IMR-90 (cell line): Measurements from ENCODE around the gene RNF145. TPM values are rescaled to one million over a fixed set of nuclear protein-coding genes. Genes with fewer than 3 reads are reported as not detected.

Source experiments
- ATAC-seq: fragments of 200-7000 bp; cut with Tn5 transposase; 2 replicates; pipeline ENCODE4 v1.9.1; 2020; ENCODE audit warnings: low read depth, mild to moderate bottlenecking, moderate library complexity
- BruUV-seq: library from RNA; stranded (reverse); fragments of 400-500 nt; replicated peaks from 2 replicates; lab custom pipeline; 2021; lab: Mats Ljungman, UMichigan
- CTCF ChIA-PET: fragments of 300-600 bp; formaldehyde crosslinking; extraction: SDS; loops from one replicate; lab custom pipeline; 2021; ENCODE audit warnings: antibody characterized with exemption; lab: Yijun Ruan, JAX
- POLR2A ChIA-PET: fragments of 300-600 bp; sonication (Branson Sonifier 250); formaldehyde crosslinking; loops from one replicate; lab custom pipeline; 2022; ENCODE audit warnings: antibody characterized with exemption; ENCODE audit not compliant: unreplicated experiment; lab: Charles Lee
- DNase-seq: peaks from one replicate; pipeline ENCODE4 v3.0.0; 2013
- H2AFZ ChIP-seq: replicated peaks from 2 replicates; pipeline ENCODE3; 2013; ENCODE audit warnings: low read length, mild to moderate bottlenecking; ENCODE audit not compliant: poor library complexity
- H2AK5ac ChIP-seq: 2 replicates; pipeline ENCODE4 v1.6.1; 2013; ENCODE audit warnings: low read depth, low read length, inconsistent platforms
- H2AK9ac ChIP-seq: replicated peaks from 2 replicates; pipeline ENCODE3; 2013; ENCODE audit warnings: mild to moderate bottlenecking, low read depth, low read length, moderate library complexity; ENCODE audit not compliant: poor library complexity
- H2BK120ac ChIP-seq: 2 replicates; pipeline ENCODE4 v1.6.1; 2013; ENCODE audit warnings: low read depth, low read length, inconsistent platforms
- H2BK15ac ChIP-seq: 3 replicates; pipeline ENCODE4 v1.6.1; 2013; ENCODE audit warnings: low read depth, low read length, inconsistent platforms
- H2BK20ac ChIP-seq: 2 replicates; pipeline ENCODE4 v1.6.1; 2013; ENCODE audit warnings: low read depth, mild to moderate bottlenecking, inconsistent platforms, low read length, moderate library complexity
- H2BK5ac ChIP-seq: 2 replicates; pipeline ENCODE4 v1.6.1; 2013; ENCODE audit warnings: mild to moderate bottlenecking, low read depth, low read length, inconsistent platforms; ENCODE audit not compliant: poor library complexity, severe bottlenecking
- H3K14ac ChIP-seq: replicated peaks from 2 replicates; pipeline ENCODE4 v1.6.1; 2013; ENCODE audit warnings: low read depth, low read length, inconsistent platforms
- H3K18ac ChIP-seq: 2 replicates; pipeline ENCODE4 v1.6.1; 2013; ENCODE audit warnings: low read depth, low read length, control low read depth
- H3K23ac ChIP-seq: 2 replicates; pipeline ENCODE4 v1.6.1; 2013; ENCODE audit warnings: low read depth, low read length, inconsistent platforms
- H3K27ac ChIP-seq: 2 replicates; pipeline ENCODE4 v1.5.1; 2013; ENCODE audit warnings: mild to moderate bottlenecking, control low read depth, low read length; ENCODE audit not compliant: insufficient read depth
- H3K27me3 ChIP-seq: 2 replicates; pipeline ENCODE4 v1.6.1; 2013; ENCODE audit warnings: low read length; ENCODE audit not compliant: control insufficient read depth, insufficient read depth
- H3K36me3 ChIP-seq: 2 replicates; pipeline ENCODE4 v1.6.1; 2013; ENCODE audit warnings: low read length, mixed read lengths; ENCODE audit not compliant: control insufficient read depth, insufficient read depth
- H3K4ac ChIP-seq: 2 replicates; pipeline ENCODE4 v1.6.1; 2013; ENCODE audit warnings: low read depth, low read length, inconsistent platforms
- H3K4me1 ChIP-seq: 2 replicates; pipeline ENCODE4 v1.6.1; 2013; ENCODE audit warnings: low read length, mixed read lengths; ENCODE audit not compliant: control insufficient read depth, insufficient read depth
- H3K4me2 ChIP-seq: 2 replicates; pipeline ENCODE4 v1.6.1; 2013; ENCODE audit warnings: low read depth, mild to moderate bottlenecking, control low read depth, low read length, moderate library complexity
- H3K4me3 ChIP-seq: 2 replicates; pipeline ENCODE4 v1.5.1; 2013; ENCODE audit warnings: low read depth, mild to moderate bottlenecking, control low read depth, low read length, moderate library complexity; ENCODE audit not compliant: insufficient read depth
- H3K56ac ChIP-seq: 2 replicates; pipeline ENCODE4 v1.6.1; 2013; ENCODE audit warnings: low read length, inconsistent platforms; ENCODE audit not compliant: insufficient read depth; ENCODE audit errors: extremely low read depth
- H3K79me1 ChIP-seq, 2 experiments: 2 replicates each; pipeline ENCODE4 v1.6.1; 2013; ENCODE audit warnings: low read length in 2 of 2, inconsistent platforms in 1 of 2, low read depth in 1 of 2
- H3K9ac ChIP-seq: 2 replicates; pipeline ENCODE4 v1.6.1; 2013; ENCODE audit warnings: low read depth, low read length, control low read depth
- H3K9me1 ChIP-seq: 2 replicates; pipeline ENCODE4 v1.6.1; 2013; ENCODE audit warnings: low read length, inconsistent platforms; ENCODE audit not compliant: insufficient read depth
- H3K9me3 ChIP-seq: 2 replicates; pipeline ENCODE4 v1.6.1; 2013; ENCODE audit warnings: low read length; ENCODE audit not compliant: control insufficient read depth, insufficient read depth
- H4K20me1 ChIP-seq: 2 replicates; pipeline ENCODE4 v1.6.1; 2013; ENCODE audit warnings: low read length, inconsistent platforms; ENCODE audit not compliant: insufficient read depth
- H4K5ac ChIP-seq: 2 replicates; pipeline ENCODE4 v1.6.1; 2013; ENCODE audit warnings: mild to moderate bottlenecking, low read depth, low read length, control low read depth
- H4K8ac ChIP-seq, 2 experiments: 2 replicates each; pipeline ENCODE4 v1.6.1; 2013; ENCODE audit warnings: low read depth in 2 of 2, low read length in 2 of 2, control low read depth in 1 of 2, inconsistent platforms in 1 of 2
- H4K91ac ChIP-seq: 2 replicates; pipeline ENCODE4 v1.6.1; 2013; ENCODE audit warnings: low read depth, low read length, inconsistent platforms; ENCODE audit not compliant: insufficient read depth
- CHD1 ChIP-seq: IDR thresholded peaks from 2 replicates; pipeline ENCODE4 v1.6.1; 2012; ENCODE audit warnings: low read depth, low read length, improper control_type of control experiment
- FOS ChIP-seq: fragments of 150-350 bp; IDR thresholded peaks from 2 replicates; pipeline ENCODE4 v1.6.1; 2016; ENCODE audit warnings: low read depth, low read length
- MAZ ChIP-seq: IDR thresholded peaks from 2 replicates; pipeline ENCODE4 v1.6.1; 2012; ENCODE audit warnings: low read depth, mild to moderate bottlenecking, low read length, improper control_type of control experiment, moderate library complexity, borderline replicate concordance
- MXI1 ChIP-seq: IDR thresholded peaks from 2 replicates; pipeline ENCODE4 v1.6.1; 2012; ENCODE audit warnings: low read depth, mild to moderate bottlenecking, low read length, moderate library complexity, borderline replicate concordance
- SMC3 ChIP-seq: fragments of 150-350 bp; IDR thresholded peaks from 2 replicates; pipeline ENCODE4 v1.6.1; 2016; ENCODE audit warnings: low read depth, mild to moderate bottlenecking, antibody characterized with exemption, low read length, moderate library complexity
- whole genome bisulfite sequencing, 2 experiments: methylation state at CpG; one replicate each; pipeline versions ENCODE4 v1.1.5 to v1.1.7; 2013; ENCODE audit warnings: missing lambda C conversion rate in 2 of 2; ENCODE audit not compliant: insufficient read length in 1 of 2; ENCODE audit errors: extremely low coverage in 2 of 2; 5-methylcytosine and 5-hydroxymethylcytosine counted together
- dilution Hi-C: fragments of 300-500 bp; cut with HindIII; formaldehyde crosslinking; loops from one replicate; pipeline ENCODE4 v1.14.3; 2018; ENCODE audit warnings: low sequenced_read_pairs; ENCODE audit not compliant: unreplicated experiment
- in situ Hi-C: fragments of 300-500 bp; cut with MboI; formaldehyde crosslinking; loops from 3 replicates; pipeline ENCODE4 v1.14.3; 2019; ENCODE audit warnings: low sequenced_read_pairs, inconsistent platforms, mixed read lengths
- intact Hi-C: fragments of 100-400 bp; cut with micrococcal nuclease; formaldehyde crosslinking; loops from 2 replicates; pipeline ENCODE4 v1.10.0; 2022
- polyA plus RNA-seq, 3 experiments: library from polyadenylated mRNA; depleted of rRNA; stranded (reverse); fragments of >200 nt; gene quantifications; 2 replicates each; pipeline ENCODE4 v1.2.3, GENCODE V29; 2012; ENCODE audit warnings: low replicate concordance in 1 of 3
- total RNA-seq: library from RNA; depleted of rRNA; stranded (reverse); fragments of >200 nt; gene quantifications from 2 replicates; pipeline ENCODE4 v1.2.3, GENCODE V29; 2012
- TF ChIP-seq, protein P1 (sequence below): conservative IDR thresholded peaks from 2 replicates; pipeline ENCODE4 v1.5.1; 2012; ENCODE audit warnings: mild to moderate bottlenecking, low read depth, low read length, improper control_type of control experiment

The RNF145 gene
- total and polyA plus RNA-seq, 2 of the 4 experiments (the other 2 are of a cell fraction), result 50.0 to 57.0 TPM

DNA sequence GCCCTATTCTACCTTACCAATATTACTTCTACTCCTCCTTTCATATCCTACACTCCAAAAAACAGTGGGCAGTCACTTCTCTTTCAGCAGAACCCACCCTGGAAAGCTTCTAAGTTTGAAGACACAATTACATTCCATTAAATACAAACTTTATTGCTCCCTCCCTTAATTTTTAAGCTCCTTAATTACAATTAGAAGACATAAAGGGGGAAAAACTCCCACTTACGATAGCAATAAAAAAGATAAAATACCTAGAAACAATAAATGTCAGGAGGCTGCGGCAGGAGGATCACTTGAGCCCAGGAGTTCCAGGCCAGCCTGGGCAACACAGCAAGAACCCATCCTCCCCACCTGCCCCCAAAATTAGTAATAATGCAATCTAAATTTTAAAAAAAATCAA is 9.6 kb downstream of the RNF145 start:
- H4K91ac ChIP-seq, result no peak overlapping the region
- H3K9ac ChIP-seq, result no peak overlapping the region
- no peak overlapping the region for H3K27ac ChIP-seq
- H3K23ac ChIP-seq, result no peak overlapping the region
- intact Hi-C loops (loop anchor here (10.0 kb wide), 1 partner anchor 775 kb away; no protein-coding TSS in a partner anchor), in situ Hi-C loops (loop anchor here (25.0 kb wide), 1 partner anchor 1637 kb away; no protein-coding TSS in a partner anchor), dilution Hi-C loops (no loop called here)
- peaks cover 5% of the 10 kb centered on the region; the same call in 1 of the 2 replicates for H3K9me1 ChIP-seq
- H3K14ac ChIP-seq, result no peak overlapping the region
- H4K20me1 ChIP-seq, result peaks cover 44% of the 10 kb centered on the region
- H4K8ac ChIP-seq, result no peak overlapping the region
- no peak overlapping the region for H3K4ac ChIP-seq
- H2AFZ ChIP-seq, result no peak overlapping the region
- no peak overlapping the region for H3K18ac ChIP-seq
- peaks cover 7 to 39% of the 10 kb centered on the region in 2 experiments; a peak in 2 of 4 replicates for H3K79me1 ChIP-seq
- no peaks in the 10 kb centered on the region for H3K9me3 ChIP-seq
- H2BK5ac ChIP-seq, result peak overlapping the region; percentile 5
- H2AK5ac ChIP-seq, result no peak overlapping the region
- no peak overlapping the region for H3K4me3 ChIP-seq
- H2BK20ac ChIP-seq, result no peak overlapping the region
- H3K56ac ChIP-seq, result no peak overlapping the region
- POLR2A ChIA-PET, result interaction anchor here (0.6 kb wide), 1 partner anchor 9 kb away, joined by 3 read pairs; no protein-coding TSS in a partner anchor
- no peak overlapping the region for H4K5ac ChIP-seq
- no peak overlapping the region for H2BK120ac ChIP-seq
- H3K36me3 ChIP-seq, result peaks cover 25% of the 10 kb centered on the region
- BruUV-seq, result no TSS peak
- no peak for ATAC-seq
- H3K4me2 ChIP-seq, result no peak overlapping the region
- CTCF ChIA-PET, result interaction anchor here (0.6 to 0.9 kb wide), 4 partner anchors 9 to 1184 kb away, joined by 3 to 4 read pairs (median 4); no protein-coding TSS in a partner anchor
- no CpG with 5 or more reads among the region's 2 CpGs for WGBS, 2 experiments
- H2AK9ac ChIP-seq, result no peak overlapping the region
- no peak for TF ChIP-seq FOS
- no peak for TF ChIP-seq MAZ
- TF ChIP-seq, protein P1, sequence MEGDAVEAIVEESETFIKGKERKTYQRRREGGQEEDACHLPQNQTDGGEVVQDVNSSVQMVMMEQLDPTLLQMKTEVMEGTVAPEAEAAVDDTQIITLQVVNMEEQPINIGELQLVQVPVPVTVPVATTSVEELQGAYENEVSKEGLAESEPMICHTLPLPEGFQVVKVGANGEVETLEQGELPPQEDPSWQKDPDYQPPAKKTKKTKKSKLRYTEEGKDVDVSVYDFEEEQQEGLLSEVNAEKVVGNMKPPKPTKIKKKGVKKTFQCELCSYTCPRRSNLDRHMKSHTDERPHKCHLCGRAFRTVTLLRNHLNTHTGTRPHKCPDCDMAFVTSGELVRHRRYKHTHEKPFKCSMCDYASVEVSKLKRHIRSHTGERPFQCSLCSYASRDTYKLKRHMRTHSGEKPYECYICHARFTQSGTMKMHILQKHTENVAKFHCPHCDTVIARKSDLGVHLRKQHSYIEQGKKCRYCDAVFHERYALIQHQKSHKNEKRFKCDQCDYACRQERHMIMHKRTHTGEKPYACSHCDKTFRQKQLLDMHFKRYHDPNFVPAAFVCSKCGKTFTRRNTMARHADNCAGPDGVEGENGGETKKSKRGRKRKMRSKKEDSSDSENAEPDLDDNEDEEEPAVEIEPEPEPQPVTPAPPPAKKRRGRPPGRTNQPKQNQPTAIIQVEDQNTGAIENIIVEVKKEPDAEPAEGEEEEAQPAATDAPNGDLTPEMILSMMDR, result no peak
- TF ChIP-seq SMC3, result no peak
- TF ChIP-seq CHD1, result no peak
- TF ChIP-seq MXI1, result no peak
- peaks cover 12% of the 10 kb centered on the region for H3K4me1 ChIP-seq
- H2BK15ac ChIP-seq, result no peak overlapping the region
- H3K27me3 ChIP-seq, result no peaks in the 10 kb centered on the region
- DNase-seq, result no peak
